Motor neuron (in vitro differentiated cells): Measurements from ENCODE around the gene SLC6A9. TPM values are rescaled to one million over a fixed set of nuclear protein-coding genes. Genes with fewer than 3 reads are reported as not detected.

ENCODE experiments used
- ATAC-seq, 8 experiments: fragments of 200-7000 bp; cut with Tn5 transposase; replicated peaks in 6 of 8; 2 replicates each; pipeline ENCODE4 v1.8.0; 2021; ENCODE audit warnings: mild to moderate bottlenecking in 8 of 8, moderate library complexity in 8 of 8
- H3K27ac ChIP-seq, 2 donors: fragments of 250-450 bp; sonication (Bioruptor Pico); 2 replicates each; pipeline ENCODE4 v1.9.0; 2021; ENCODE audit warnings: antibody characterized with exemption in 2 of 2, mild to moderate bottlenecking in 2 of 2, moderate library complexity in 1 of 2
- H3K4me1 ChIP-seq, 2 donors: fragments of 250-450 bp; sonication (Bioruptor Pico); replicated peaks in 1 of 2; 2 replicates each; pipeline ENCODE4 v1.6.1; 2021; ENCODE audit warnings: antibody characterized with exemption in 2 of 2, mild to moderate bottlenecking in 2 of 2, moderate library complexity in 1 of 2
- H3K4me3 ChIP-seq, 5 donors: fragments of 250-450 bp; sonication (Bioruptor Pico); 2 replicates each; pipeline ENCODE4 v1.9.0; 2021; ENCODE audit warnings: antibody characterized with exemption in 5 of 5, mild to moderate bottlenecking in 5 of 5, moderate library complexity in 4 of 5
- WGBS, 10 experiments: fragments of 450-650 bp; shearing (Covaris generic); methylation state at CpG; one replicate each; pipeline ENCODE4 v1.0.0; 2022; 5-methylcytosine and 5-hydroxymethylcytosine counted together
- in situ Hi-C, 9 experiments: fragments of 400-800 bp; cut with MboI; loops; one replicate each; pipeline ENCODE4 v1.15.0; 2021; ENCODE audit warnings: low sequenced_read_pairs in 9 of 9, low pct_unique_long_range_greater_than_20kb in 2 of 9; ENCODE audit not compliant: unreplicated experiment in 9 of 9
- total RNA-seq, 8 experiments: library from RNA; unstranded; fragments of 300-600 nt; gene quantifications; 2 replicates each; pipeline versions ENCODE4 v1.2.3 to v1.2.4, GENCODE V29; 2022

SLC6A9 gene
- total RNA-seq, 8 experiments from 2014 or later = 5.2 to 31.6 (median 14.1) TPM

DNA sequence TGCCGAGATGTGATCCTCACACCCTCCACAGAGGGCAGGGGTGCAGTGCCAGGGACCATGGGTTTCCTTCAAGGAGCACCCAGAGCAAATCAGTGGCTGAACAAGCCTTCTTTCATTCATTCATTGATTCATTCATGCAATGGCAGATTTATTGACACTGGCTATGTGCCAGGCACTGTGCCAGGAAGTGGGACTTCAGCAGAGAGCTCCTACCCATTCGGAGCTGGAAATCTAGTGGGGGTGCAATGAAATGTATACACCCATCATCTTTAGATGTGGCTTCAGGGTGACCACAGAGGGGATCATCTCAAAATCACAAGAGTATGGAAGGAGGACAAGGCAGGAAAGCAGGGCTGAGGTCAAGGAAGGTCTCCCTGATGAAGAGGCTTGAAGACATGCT lies 18.9 kb downstream of the SLC6A9 start:
- no peak for ATAC-seq
- Histone ChIP-seq H3K27ac (no peak overlapping the region), H3K4me3 (no peak overlapping the region), H3K4me1 (peaks cover 21 to 29% of the 10 kb centered on the region in 2 donors)
- in situ Hi-C loops = loop anchor here in 3 of 9 experiments (25.0 kb wide), 1 partner anchor 650 kb away; the partner anchor contains the start of genes ARMH1 (in 3 of the 3) and TMEM53 (in 3 of the 3)
- WGBS, 10 experiments = 67 to 100% (median 100%) methylated on average over 1 to 2 of the region's 2 CpGs; no CpG with 5 or more reads in 3 of the 10 experiments

DNA sequence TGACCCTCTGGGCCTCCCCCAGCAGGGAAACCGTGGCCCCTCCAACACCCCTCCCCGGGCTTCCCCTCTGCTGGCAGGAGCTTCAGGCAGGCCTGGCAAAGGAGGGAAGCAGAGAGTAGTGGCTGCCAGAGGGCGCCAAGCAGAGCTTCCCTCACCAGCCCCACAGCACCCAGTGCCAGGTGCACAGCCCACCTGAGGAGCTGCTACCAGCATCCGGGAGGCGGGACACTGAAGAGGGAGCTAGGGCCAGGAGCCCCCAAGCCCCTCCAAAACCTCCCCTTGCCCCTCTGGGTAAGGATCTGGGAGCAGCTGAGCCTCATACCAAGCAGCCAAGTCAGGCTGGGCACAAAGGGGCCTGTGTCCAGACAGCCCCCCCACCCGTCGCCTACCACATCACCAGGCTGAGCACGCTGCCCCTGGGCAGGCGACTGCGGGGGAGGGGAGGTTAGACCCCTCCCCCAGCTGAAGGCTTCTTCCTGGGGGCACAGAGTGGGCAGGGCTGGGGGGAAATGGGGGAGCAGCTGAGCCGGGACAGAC lies 20.3 kb downstream of the SLC6A9 start:
- WGBS, 10 experiments = 80 to 100% methylated on average over 1 to 2 of the region's 11 CpGs; no CpG with 5 or more reads in 8 of the 10 experiments
- no peak overlapping the region for H3K27ac ChIP-seq
- H3K4me1 ChIP-seq = peaks cover 7 to 15% of the 10 kb centered on the region in 2 donors
- H3K4me3 ChIP-seq = no peak overlapping the region
- no peak for ATAC-seq
- in situ Hi-C loops = loop anchor here in 3 of 9 experiments (25.0 kb wide), 1 partner anchor 651 kb away; the partner anchor contains the start of genes ARMH1 (in 3 of the 3) and TMEM53 (in 3 of the 3)

GRCh38 chr1:44008259-44008658 lies 23.0 kb downstream of the SLC6A9 start:
- Histone ChIP-seq H3K4me3 (no peak overlapping the region), H3K4me1 (no peaks in the 10 kb centered on the region), H3K27ac (no peak overlapping the region)
- 96 to 100% (median 100%) methylated on average over 2 to 11 of the region's 12 CpGs; no CpG with 5 or more reads in 5 of the 10 experiments for WGBS, 10 experiments
- ATAC-seq = no peak
- in situ Hi-C loops = loop anchor here in 3 of 9 experiments (25.0 kb wide), 1 partner anchor 654 kb away; the partner anchor contains the start of genes ARMH1 (in 3 of the 3) and TMEM53 (in 3 of the 3)

- Histone ChIP-seq H3K4me3 (no peak overlapping the region), H3K27ac (no peak overlapping the region), H3K4me1 (peaks cover 0 to 4% of the 10 kb centered on the region in 2 donors)
- no peak for ATAC-seq
- 74 to 100% (median 92%) methylated on average over 1 to 5 of the region's 14 CpGs; no CpG with 5 or more reads in 5 of the 10 experiments for WGBS, 10 experiments
- in situ Hi-C loops = loop anchor here in 3 of 9 experiments (25.0 kb wide), 1 partner anchor 660 kb away; the partner anchor contains the start of genes ARMH1 (in 3 of the 3) and TMEM53 (in 3 of the 3)
Measured at GRCh38 chr1:44002606-44003157, 28.6 kb downstream of the SLC6A9 start.

DNA sequence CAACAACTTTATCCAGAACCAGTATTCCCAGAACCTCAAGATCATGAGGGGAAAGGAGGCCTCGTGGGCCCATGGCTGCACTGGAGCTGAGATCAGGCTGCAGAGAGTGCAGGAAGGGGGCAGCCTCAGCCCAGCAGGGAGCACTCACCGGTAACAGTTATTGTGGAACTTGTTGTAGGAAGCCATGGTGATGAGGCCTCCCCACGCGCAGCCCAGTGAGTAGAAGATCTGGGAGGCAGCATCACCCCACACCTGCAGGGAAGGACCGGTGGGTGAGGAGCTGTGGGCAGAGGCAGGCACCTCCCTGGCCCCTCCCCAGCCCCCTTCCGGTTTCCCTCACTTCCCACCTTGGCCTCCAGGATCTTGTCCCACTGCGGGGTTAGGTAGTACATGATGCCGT lies 29.1 kb downstream of the SLC6A9 start:
- no peak for ATAC-seq
- Histone ChIP-seq H3K27ac (no peak overlapping the region), H3K4me3 (no peak overlapping the region), H3K4me1 (peaks cover 3 to 9% of the 10 kb centered on the region in 2 donors)
- WGBS, 10 experiments = 76 to 100% (median 86%) methylated on average over 1 to 6 of the region's 8 CpGs; no CpG with 5 or more reads in 4 of the 10 experiments
- in situ Hi-C loops = loop anchor here in 3 of 9 experiments (25.0 kb wide), 1 partner anchor 660 kb away; the partner anchor contains the start of genes ARMH1 (in 3 of the 3) and TMEM53 (in 3 of the 3)

GRCh38 chr1:44000122-44000665 lies 31.1 kb downstream of the SLC6A9 start:
- 79 to 100% (median 89%) methylated on average over 1 to 7 of the region's 8 CpGs; no CpG with 5 or more reads in 4 of the 10 experiments for WGBS, 10 experiments
- in situ Hi-C loops = loop anchor here in 3 of 9 experiments (25.0 kb wide), 1 partner anchor 662 kb away; the partner anchor contains the start of genes ARMH1 (in 3 of the 3) and TMEM53 (in 3 of the 3)
- Histone ChIP-seq H3K27ac (no peak overlapping the region), H3K4me3 (no peak overlapping the region), H3K4me1 (peaks cover 16 to 21% of the 10 kb centered on the region in 2 donors)
- ATAC-seq = peak in 2 of 8 experiments; percentile 50 to 76

DNA sequence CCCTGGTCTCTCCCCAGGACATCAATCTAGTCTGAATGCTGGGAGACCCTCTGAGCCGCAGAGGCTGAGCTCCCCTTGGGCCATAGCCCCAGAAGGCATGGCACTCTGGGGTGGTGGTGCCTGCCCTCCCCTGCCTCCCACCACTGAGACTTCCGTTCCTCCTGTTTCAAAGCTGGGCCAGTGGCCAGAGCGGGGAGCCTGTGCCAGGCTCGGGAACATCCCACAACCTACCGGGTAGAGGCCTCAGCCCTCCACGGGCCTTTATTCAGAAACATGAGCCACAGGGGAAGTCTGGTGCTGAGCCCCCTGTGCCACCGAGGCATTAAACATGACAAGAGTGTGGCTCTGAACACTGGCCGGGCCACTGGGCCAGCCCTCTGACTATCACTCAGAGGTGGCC lies 31.8 kb downstream of the SLC6A9 start:
- no peak overlapping the region for H3K27ac ChIP-seq
- in situ Hi-C loops = no loop called here
- WGBS, 10 experiments = 80 to 100% (median 87%) methylated on average over 2 to 7 of the region's 8 CpGs; no CpG with 5 or more reads in 6 of the 10 experiments

GRCh38 chr1:43998000-43998378 lies 33.3 kb downstream of the SLC6A9 start:
- ATAC-seq = no peak
- Histone ChIP-seq H3K4me3 (no peak overlapping the region), H3K4me1 (peaks cover 16 to 21% of the 10 kb centered on the region in 2 donors), H3K27ac (peak overlapping the region in 1 of 2 donors; percentile 5)
- WGBS, 10 experiments = 40 to 94% (median 91%) methylated on average over 1 to 9 of the region's 11 CpGs; no CpG with 5 or more reads in 5 of the 10 experiments
- in situ Hi-C loops = no loop called here

More for the DNA sequence above, 31.8 kb downstream of the SLC6A9 start:
- ATAC-seq = no peak
- peaks cover 16 to 21% of the 10 kb centered on the region in 2 donors for H3K4me1 ChIP-seq
- no peak overlapping the region for H3K4me3 ChIP-seq

GRCh38 chr1:43997295-43997999 lies 33.8 kb downstream of the SLC6A9 start:
- H3K27ac ChIP-seq = peak overlapping the region; percentile 5 to 58
- peaks cover 17 to 21% of the 10 kb centered on the region in 2 donors for H3K4me1 ChIP-seq
- H3K4me3 ChIP-seq = no peak overlapping the region
- ATAC-seq = peak in 4 of 8 experiments; percentile 6 to 13 (median 7)
- in situ Hi-C loops = no loop called here
- 49 to 100% (median 100%) methylated on average over 1 to 3 of the region's 22 CpGs; no CpG with 5 or more reads in 7 of the 10 experiments for WGBS, 10 experiments

DNA sequence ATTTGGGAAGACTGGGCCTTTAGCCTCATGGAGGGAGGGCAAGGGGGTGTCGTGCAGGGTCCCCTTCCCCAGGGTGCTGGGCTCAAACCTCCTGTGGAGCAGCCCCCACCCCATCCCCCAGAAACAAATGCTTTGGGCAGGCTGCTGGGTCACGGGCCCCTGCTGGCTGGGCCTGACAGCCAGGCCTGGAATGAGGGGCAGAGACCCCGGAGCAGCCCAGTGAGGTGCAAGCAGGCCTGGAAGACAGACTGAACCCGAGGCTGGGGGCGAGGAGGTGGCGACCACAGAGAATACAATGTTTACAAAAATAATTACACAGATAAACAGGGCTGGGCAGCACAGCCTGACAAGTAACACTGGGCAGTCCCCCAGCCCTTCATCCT lies 34.5 kb downstream of the SLC6A9 start:
- in situ Hi-C loops = no loop called here
- 80 to 91% (median 90%) methylated on average over 1 to 3 of the region's 6 CpGs; no CpG with 5 or more reads in 7 of the 10 experiments for WGBS, 10 experiments

DNA sequence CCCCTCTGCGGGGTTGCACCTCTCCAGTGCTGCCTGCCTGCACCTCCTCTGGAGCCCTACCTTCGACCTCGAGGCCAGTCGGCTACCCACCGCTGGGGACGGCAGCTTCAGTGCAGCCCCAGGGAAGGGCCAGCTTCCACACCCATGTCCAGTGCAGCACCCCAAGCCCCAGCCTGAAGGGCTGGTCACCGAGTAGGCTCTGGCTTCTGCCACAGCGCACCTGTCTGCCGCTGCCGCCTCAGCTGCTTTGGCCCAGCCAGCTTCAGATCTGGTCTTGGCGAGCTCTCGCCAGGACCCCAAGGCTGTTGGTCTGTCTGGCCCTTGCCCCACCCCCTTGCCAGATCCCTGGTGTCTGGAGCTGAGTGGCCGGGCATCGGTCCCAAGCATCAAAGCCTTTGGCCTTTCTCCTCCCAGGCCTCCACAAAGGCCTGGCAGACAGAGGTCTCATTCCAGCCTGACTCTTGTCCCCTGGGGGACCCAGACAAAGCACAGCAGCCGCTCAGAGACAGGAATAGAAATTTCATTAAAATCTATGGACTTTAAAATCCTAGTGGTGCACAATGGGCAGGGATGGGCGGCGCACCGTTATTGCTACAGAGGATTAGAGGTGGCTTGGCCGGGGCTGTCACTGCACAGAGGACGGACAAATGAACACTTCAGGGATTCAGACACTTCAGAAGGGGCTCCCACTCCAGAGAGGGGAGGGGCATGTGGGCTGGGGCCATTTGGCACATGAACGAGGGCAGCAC lies 35.1 kb downstream of the SLC6A9 start:
- 30 to 100% (median 67%) methylated on average over 2 to 5 of the region's 21 CpGs; no CpG with 5 or more reads in 5 of the 10 experiments for WGBS, 10 experiments
- no peak for ATAC-seq

More for the DNA sequence above, 34.5 kb downstream of the SLC6A9 start:
- no peak overlapping the region for H3K4me3 ChIP-seq
- peak overlapping the region; percentile 5 to 58 for H3K27ac ChIP-seq
- peaks cover 24 to 25% of the 10 kb centered on the region in 2 donors for H3K4me1 ChIP-seq
- ATAC-seq = no peak

More for the DNA sequence above, 35.1 kb downstream of the SLC6A9 start:
- Histone ChIP-seq H3K4me1 (peaks cover 24 to 25% of the 10 kb centered on the region in 2 donors), H3K27ac (peak overlapping the region; percentile 5 to 58), H3K4me3 (no peak overlapping the region)
- in situ Hi-C loops = no loop called here
